AG09309 (cell line): ENCODE results near the gene MRRF.
A peak's percentile ranks its signal among the peaks of the same experiment; 100 is the strongest.
"Not testable (repeated sequence)": the region's sequence is repeated elsewhere in the genome, so short reads cannot be mapped to it uniquely, and the experiment has no call there.

Experiments
- DNase-seq: peaks from one replicate; pipeline ENCODE4 v3.0.0-alpha.2; 2010; ENCODE audit warnings: low read depth
- H3K4me3 ChIP-seq: 2 replicates; pipeline ENCODE4 v1.5.1; 2011; ENCODE audit warnings: mild to moderate bottlenecking, low read depth, low read length, moderate library complexity; ENCODE audit not compliant: control insufficient read depth
- CTCF ChIP-seq: IDR thresholded peaks from 2 replicates; pipeline ENCODE4 v1.5.1; 2011; ENCODE audit warnings: mild to moderate bottlenecking, low read depth, low read length, inconsistent platforms; ENCODE audit not compliant: insufficient read depth, control insufficient read depth; ENCODE audit errors: missing control alignments

MRRF gene

GRCh38 chr9:122350577-122351355 is 86.1 kb downstream of the MRRF start:
- no peak overlapping the region for H3K4me3 ChIP-seq
- peak; percentile 16 for DNase-seq
- peak; percentile 97 for TF ChIP-seq CTCF

GRCh38 chr9:122354536-122355199 is 90.0 kb downstream of the MRRF start:
- no peak for DNase-seq
- no peak for TF ChIP-seq CTCF
- H3K4me3 ChIP-seq: no peak overlapping the region

- TF ChIP-seq CTCF: no peak
- DNase-seq: no peak
- no peak overlapping the region for H3K4me3 ChIP-seq
Measured at GRCh38 chr9:122355336-122355875, 90.7 kb downstream of the MRRF start.

- DNase-seq: no peak
- TF ChIP-seq CTCF: peak; percentile 38
- H3K4me3 ChIP-seq: no peak overlapping the region
Measured at GRCh38 chr9:122356627-122357026, 91.9 kb downstream of the MRRF start.

GRCh38 chr9:122360891-122361290 is 96.2 kb downstream of the MRRF start:
- TF ChIP-seq CTCF: no peak
- DNase-seq: no peak
- no peak overlapping the region for H3K4me3 ChIP-seq

- DNase-seq: not testable (repeated sequence)
Measured at GRCh38 chr9:122363131-122363530, 98.4 kb downstream of the MRRF start.

More at GRCh38 chr9:122363131-122363530, 98.4 kb downstream of the MRRF start:
- not testable (repeated sequence) for H3K4me3 ChIP-seq
